Activated T-cell treated with anti-CD3 and anti-CD28 coated beads for 48 hours (primary cell): ENCODE data around the gene UNC5C.

ENCODE experiments used
- DNase-seq: peaks from one replicate; pipeline ENCODE4 v3.0.0-alpha.2; 2020; ENCODE audit warnings: low read depth

UNC5C gene

DNA sequence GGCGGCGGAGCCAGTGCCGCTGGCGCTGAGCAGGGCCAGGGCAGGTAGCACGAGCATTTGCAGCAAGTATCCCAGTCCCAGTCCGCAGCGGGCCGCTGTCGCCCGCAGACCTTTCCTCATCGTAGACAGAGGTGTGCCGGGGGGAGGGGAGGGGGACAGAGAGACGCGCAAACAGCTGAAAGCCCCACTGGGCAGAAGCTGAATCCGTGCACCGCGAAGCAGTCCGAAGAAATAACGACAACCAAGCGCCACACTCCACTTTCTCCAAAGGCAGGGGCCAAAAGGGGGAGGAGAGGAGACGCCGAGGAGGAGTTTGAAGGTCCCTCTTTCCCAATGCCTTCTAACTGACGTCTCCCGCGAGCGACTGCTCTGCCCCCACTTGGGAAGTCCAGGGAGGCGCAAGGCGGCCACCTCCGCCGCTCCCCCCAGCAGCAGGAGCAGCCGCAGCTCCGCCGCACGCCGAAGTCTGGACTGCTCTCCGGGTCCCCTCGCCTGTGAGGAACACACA is at the start of gene UNC5C:
Gene UNC5C (minus strand): TSS at position 236 of the 508 bp plus-strand sequence.
- no peak for DNase-seq

- DNase-seq, result no peak
Measured at GRCh38 chr4:95596676-95597075, 47.9 kb upstream of the UNC5C start.

DNA sequence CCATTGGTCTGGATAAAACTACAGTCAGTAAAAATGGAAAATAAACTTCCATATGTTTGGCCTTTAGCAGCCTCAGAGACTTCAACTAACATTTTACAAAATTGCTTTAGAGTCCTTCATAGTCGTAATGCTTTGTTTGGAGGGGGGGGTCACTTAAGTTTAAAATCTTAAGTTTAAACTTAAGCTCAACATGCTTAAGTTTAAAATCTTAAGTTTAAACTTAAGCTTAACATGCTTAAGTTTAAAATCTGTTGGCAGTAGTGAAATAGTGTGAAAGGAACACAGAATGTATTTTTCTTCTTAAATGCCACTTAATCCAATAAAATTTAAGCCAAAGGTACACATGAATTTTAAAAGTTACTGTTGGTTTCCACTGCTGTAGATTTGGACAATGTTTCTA is 45.9 kb upstream of the UNC5C start:
- DNase-seq, result no peak

GRCh38 chr4:95594013-95594412 is 45.2 kb upstream of the UNC5C start:
- DNase-seq, result no peak

GRCh38 chr4:95591278-95591677 is 42.5 kb upstream of the UNC5C start:
- DNase-seq, result no peak

- no peak for DNase-seq
Measured at GRCh38 chr4:95590615-95591014, 41.8 kb upstream of the UNC5C start.

- DNase-seq, result no peak
Measured at GRCh38 chr4:95585016-95585695, 36.4 kb upstream of the UNC5C start.

- no peak for DNase-seq
Measured at GRCh38 chr4:95580226-95580625, 31.5 kb upstream of the UNC5C start.

DNA sequence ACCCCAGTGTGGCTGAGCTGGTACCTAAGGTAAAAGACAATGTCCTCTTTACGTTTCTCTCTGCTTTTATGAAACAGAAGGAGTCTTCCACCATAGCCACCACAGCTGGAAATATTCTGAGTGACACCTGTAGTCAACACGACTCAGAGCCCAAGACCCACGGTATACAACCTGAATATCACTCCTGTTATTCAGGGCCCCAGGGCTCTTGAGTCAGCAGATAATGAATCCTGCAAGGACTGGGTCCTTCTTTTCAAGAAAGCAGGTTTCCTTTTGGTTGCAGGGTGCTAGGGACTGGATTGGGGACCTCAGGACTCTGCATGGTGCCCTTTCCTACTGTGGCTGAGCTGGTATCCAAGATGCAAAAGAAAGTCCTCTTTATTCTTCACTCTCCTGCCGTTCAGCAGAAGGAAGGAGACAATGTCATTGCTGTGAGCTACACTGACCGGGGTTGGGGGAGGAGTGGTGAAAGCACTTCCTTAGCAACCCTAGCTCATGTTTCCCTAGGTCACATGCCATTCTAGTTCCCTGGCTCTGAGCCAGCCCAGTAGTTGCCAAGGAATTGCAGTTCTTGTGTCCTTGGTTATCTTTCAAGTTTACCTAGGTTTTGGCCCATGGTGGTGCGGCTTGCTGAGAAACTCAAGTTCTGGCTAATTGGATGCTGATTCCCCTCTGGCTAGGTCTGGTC is 23.7 kb upstream of the UNC5C start:
- no peak for DNase-seq

DNA sequence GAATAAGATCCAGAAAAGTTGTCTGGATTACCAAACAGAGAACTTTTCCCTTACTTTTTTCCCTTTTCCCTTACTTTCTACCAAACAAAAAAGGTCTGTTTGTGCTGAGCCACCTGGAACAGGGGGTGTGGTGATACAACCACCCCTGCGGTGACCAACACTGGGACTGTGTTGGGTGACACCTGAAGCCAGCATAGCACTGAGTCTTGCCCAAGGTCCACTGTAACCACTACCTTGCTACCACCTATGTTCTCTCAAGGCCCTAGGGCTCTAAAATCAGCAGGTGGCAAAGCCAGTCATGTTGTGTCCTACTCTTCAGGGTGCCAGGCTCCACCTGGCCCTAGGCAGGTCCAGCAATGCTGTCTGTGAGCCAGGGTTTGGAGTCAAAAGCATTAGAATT is 22.8 kb upstream of the UNC5C start:
- no peak for DNase-seq

GRCh38 chr4:95563638-95564337 is 15.0 kb upstream of the UNC5C start:
- DNase-seq, result no peak

DNA sequence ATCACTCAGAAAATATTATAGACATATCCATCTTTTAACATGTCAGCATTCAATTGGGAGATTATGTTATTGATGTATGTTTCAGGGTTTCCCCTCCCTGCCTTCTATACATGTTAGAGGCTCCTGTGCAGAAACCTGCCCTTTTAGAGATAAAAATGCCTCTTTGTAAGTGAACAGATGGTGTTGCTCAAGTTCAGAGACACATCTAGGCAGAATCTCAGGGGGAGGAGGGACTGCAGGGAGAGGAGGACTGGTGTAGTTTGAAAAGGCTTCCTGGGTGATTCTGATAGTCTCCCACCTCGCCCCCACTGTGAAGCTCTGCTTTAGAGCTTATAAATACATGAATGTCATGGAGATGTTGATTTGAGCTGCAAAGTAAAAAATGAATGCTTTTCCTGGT is 12.0 kb upstream of the UNC5C start:
- no peak for DNase-seq

- DNase-seq, result no peak
Measured at GRCh38 chr4:95556207-95556859, 7.6 kb upstream of the UNC5C start.

GRCh38 chr4:95552942-95553550 is 4.3 kb upstream of the UNC5C start:
- DNase-seq, result no peak

DNA sequence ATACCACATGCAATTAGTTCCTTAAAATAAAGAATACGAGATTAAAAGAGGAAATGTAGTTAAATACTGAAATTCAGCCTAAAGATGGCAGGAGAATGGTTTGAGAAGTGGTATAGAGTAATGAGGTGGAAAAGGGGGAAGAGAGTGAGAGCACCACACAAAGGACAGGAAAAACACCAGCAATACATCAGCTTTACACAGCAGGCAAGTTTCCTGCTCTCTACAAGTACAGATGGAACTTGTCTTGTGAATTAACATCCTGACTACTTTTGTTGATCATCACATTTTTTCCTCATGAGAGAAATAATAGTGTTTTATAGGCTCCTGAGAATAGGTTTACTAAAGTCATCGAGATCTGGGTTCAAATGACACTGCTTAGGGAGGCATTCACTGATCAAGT is 2.9 kb upstream of the UNC5C start:
- no peak for DNase-seq

DNA sequence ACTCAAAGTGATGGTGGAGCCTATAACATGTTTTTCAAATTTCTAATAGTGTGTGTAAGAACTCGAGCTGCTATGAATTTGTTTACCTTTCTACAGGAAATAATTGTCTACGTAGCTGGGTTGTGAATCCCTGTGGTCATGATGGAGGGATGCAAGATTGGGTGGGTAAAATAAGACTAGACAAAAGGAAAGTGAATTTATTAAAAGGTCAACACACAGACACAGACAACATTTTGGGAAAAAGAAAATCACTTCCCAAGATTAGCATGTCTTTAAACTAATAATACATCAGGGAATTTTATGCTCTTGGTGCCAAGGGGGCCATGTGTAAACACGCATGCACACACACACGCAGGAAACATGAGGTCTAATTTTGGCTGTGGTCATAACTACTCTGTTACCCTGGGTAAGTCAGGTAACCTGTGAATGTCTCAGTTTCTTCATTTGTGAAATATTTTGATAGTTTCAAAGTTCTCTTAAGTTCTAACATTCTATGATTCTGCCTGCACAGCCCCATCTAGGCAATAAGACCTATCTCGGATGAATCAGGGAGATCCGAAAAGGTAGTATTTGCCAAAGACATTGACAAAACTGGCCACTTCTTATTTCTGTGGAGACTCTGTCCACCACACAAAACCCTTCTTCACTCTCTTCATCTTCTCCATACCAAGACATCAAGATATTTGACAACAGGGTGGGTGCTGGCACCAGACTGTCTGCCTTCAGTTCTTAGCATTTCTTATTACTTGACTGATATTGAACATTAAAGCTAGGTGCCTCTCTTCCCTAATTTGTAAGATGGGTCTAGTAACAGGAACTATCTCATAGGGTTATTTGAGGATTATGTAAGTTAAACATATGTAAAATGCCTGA is 1.6 kb upstream of the UNC5C start:
- DNase-seq, result no peak

- peak; percentile 13 for DNase-seq
Measured at GRCh38 chr4:95549246-95550114, 707 bp upstream of the UNC5C start.

DNA sequence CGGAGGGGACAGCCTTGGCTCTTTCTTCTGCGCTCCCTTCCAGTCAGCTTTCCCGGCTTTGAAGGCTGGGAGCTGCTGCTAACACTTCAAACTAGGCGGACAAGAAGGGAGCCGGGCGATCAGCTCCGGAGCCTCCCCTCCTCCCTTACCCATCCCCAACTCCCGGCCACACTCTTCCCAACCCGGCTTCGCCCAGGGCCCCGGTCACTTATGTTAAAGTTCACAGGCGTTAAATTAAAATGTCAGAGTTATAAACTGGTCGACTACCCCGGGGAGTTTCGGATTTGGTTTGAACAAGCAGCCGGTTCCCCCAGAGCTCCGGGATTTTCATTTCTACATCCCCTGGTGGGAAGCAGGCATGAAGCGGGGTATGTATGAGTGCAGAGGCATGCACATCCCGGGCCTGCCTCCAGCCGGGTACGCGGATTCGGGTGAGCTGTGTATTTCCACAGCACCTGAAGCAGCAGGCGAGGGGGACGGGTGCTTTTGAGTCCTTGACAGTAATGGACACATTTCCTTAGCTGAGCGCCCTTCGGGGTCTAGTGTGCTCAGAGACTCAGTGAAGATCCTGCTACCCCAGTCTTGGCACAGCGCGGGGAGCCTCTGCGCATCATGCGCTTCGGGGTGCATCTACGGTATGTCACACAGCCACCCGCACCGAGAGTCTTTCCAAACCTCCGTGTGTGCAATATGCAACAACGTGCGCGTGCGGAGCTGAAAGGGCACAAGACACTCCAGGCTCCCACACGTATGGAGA is 880 bp downstream of the UNC5C start:
- no peak for DNase-seq
